NB4 (cell line): Measurements from ENCODE around the gene CNNM2.

Source experiments
- MYC ChIP-seq: IDR thresholded peaks from 2 replicates; pipeline ENCODE4 v1.6.1; 2011; ENCODE audit warnings: low read depth, low read length
- TF ChIP-seq, protein P1 (sequence below): IDR thresholded peaks from one replicate; pipeline ENCODE4 v1.5.1; 2012; ENCODE audit warnings: low read depth, low read length

DNA sequence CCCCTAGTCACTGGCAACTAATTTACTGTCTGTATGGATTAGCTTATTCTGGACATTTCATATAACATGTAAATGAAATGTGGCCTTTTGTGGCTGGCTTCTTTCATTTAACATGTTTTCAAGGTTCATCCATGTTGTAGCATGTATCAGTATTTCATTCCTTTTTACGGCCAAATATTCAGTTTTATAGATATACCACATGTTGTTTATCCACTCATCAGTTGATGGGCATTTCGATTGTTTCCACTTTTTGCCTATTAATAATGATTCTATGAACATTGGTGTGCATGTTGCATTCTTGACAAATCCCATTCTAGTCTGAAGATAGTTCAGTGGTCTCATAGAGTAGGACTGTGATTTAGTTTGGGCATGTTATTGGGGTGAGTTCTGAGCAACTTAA lies 12.6 kb downstream of the CNNM2 start:
- TF ChIP-seq, protein P1, sequence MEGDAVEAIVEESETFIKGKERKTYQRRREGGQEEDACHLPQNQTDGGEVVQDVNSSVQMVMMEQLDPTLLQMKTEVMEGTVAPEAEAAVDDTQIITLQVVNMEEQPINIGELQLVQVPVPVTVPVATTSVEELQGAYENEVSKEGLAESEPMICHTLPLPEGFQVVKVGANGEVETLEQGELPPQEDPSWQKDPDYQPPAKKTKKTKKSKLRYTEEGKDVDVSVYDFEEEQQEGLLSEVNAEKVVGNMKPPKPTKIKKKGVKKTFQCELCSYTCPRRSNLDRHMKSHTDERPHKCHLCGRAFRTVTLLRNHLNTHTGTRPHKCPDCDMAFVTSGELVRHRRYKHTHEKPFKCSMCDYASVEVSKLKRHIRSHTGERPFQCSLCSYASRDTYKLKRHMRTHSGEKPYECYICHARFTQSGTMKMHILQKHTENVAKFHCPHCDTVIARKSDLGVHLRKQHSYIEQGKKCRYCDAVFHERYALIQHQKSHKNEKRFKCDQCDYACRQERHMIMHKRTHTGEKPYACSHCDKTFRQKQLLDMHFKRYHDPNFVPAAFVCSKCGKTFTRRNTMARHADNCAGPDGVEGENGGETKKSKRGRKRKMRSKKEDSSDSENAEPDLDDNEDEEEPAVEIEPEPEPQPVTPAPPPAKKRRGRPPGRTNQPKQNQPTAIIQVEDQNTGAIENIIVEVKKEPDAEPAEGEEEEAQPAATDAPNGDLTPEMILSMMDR: no peak
- TF ChIP-seq MYC: no peak
